Germinal center (tissue), 1 donor: ENCODE results near the gene HOXD8.

Experiments used
- DNase-seq: peaks from one replicate; pipeline ENCODE4 v3.0.0; 2012; ENCODE audit warnings: mixed read lengths, low spot score

The HOXD8 gene

GRCh38 chr2:176091329-176092258 lies 37.9 kb upstream of the HOXD8 start:
- no peak for DNase-seq

GRCh38 chr2:176092270-176093144 lies 37.0 kb upstream of the HOXD8 start, which contains the start of gene HOXD13:
Gene HOXD13 (plus strand): TSS chr2:176092721. CDS start chr2:176092891, 170 bp downstream.
- DNase-seq, result no peak

- no peak for DNase-seq
These were observed 36.2 kb upstream of the HOXD8 start for GRCh38 chr2:176093145-176093897.

GRCh38 chr2:176093898-176094249 lies 35.6 kb upstream of the HOXD8 start:
- no peak for DNase-seq

DNA sequence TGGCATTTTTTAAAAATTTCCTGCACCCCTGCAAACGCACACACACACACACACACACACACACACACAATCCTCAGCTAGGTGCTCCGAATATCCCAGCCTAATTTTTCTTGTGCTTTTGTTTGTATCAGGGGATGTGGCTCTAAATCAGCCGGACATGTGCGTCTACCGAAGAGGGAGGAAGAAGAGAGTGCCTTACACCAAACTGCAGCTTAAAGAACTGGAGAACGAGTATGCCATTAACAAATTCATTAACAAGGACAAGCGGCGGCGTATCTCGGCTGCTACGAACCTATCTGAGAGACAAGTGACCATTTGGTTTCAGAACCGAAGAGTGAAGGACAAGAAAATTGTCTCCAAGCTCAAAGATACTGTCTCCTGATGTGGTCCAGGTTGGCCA lies 35.2 kb upstream of the HOXD8 start:
- DNase-seq, result no peak

DNA sequence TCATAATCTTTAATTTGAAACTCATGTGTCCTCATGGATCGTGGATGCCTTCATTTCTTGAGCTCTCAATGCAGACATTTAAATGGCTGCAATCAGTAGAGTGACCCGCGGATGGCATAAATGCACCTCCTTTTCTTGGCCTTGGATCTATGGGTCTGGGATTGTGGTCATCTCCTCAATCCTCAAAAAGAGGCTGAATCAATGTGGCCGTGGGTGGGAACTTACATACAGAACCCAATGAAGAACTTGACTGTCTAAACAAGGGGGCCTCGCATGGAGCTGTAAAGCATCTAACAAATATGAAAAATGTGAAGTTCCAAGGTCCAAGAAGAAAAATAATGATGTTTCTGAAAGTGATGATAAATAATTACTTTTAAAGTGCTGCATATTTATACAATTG lies 34.1 kb upstream of the HOXD8 start:
- no peak for DNase-seq

DNA sequence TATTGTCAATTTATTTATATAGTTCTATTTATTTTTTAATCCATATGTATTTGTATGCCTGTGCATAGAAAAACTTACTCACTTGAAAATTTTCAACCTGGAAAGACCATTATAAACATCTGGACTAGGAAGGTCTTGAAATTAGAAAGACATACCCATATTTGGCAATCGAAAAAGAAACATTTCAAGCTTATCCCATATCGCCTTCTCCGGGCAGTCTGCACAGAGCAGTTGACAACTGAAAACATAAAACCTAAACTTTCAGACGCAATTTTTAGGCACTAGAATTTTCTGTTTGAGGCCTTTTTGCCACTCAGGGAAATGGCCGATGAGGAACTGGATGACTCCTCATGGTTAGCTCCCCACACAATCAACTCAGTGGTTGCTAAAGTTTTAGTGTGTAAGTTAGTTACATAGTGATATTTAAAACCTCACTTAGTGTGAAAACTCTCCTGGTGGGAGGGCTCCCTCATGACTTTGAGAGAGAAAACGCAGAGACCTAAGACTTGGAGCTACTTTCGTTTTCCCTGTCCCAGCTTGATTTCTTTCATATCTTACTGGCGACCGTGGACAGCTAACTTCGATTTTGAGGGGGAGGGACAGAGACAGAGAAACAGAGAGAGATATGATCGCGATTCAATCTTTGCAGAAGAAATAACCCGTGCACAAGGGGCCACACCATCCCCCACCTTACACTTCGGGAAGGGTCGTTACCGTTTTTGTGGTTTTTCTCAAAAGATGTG lies 33.1 kb upstream of the HOXD8 start:
- no peak for DNase-seq

DNA sequence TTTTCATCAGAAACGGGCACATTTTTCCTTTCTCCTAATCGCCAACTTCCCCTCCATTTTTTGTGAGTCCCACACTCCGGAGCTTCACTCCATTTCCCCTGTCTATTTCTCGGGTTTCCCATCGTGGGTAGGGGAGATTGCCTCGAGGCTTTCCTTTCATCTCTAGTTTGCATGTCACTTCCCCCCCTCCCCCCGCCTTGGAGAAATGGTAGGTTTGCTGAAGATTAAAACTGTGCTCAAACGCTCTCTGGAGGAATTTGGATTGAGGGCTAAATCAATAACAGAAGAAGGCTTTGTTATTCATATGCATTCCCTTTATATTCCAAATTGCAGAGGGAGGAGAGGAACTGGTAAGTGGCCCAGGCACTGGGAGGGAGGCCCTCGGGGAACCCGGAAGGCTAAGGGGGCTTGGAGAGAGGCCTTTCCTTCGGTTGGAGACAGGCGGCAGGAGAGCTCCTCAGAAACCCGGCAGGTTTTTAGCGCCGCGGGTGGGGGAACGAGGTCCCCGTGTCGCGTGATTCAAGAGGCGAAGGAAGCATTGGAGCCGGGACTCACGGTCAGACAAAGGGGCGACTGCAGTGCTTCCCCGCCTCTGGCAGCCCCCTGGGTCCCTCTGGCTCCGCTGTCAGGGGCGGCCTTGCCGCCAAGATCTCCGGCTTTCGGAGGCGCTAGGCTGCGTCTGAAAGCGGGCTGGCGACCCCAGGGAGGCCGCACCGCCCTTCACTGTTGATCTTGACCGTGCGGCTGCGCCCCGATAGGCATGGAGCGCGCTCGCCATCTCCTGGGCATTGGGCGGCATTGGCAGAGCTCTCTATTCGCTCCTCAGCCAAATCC lies 32.3 kb upstream of the HOXD8 start:
- DNase-seq, result peak; percentile 66

DNA sequence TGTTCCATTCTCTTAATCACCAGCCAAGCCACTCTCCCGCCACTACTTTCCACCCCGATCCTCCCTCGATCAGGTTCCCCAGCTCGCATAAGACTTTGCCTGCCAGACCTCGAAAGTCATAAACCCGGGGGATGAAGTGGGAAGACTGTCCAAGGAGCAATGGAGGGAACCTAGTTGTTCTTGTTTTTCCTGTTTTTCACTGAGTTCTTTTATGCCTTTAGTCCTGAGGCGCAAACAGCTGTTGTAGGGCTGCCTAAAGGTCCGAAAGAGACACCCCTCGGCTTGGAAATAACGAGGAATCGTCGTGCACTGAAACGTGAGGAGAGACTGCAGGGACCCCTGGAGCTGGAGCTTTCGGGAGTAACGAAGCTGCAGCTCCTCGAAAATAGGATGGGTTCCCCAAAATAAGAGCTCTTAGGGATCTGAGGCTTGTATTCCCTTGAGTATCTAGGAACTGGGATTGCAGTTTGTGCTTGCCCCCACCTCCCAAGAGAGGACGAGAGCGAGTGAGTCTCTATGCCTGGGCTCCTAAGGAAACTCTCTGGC lies 31.6 kb upstream of the HOXD8 start:
- DNase-seq, result no peak

- no peak for DNase-seq
These were observed 30.9 kb upstream of the HOXD8 start for GRCh38 chr2:176098366-176099158.

- no peak for DNase-seq
These were observed 30.3 kb upstream of the HOXD8 start for GRCh38 chr2:176099159-176099727.

GRCh38 chr2:176099728-176100546 lies 29.6 kb upstream of the HOXD8 start, which contains the start of gene HOXD12:
Gene HOXD12 (plus strand): TSS chr2:176099795. CDS start chr2:176099802, 7 bp downstream.
- no peak for DNase-seq

- no peak for DNase-seq
These were observed 28.9 kb upstream of the HOXD8 start for GRCh38 chr2:176100547-176101140.

DNA sequence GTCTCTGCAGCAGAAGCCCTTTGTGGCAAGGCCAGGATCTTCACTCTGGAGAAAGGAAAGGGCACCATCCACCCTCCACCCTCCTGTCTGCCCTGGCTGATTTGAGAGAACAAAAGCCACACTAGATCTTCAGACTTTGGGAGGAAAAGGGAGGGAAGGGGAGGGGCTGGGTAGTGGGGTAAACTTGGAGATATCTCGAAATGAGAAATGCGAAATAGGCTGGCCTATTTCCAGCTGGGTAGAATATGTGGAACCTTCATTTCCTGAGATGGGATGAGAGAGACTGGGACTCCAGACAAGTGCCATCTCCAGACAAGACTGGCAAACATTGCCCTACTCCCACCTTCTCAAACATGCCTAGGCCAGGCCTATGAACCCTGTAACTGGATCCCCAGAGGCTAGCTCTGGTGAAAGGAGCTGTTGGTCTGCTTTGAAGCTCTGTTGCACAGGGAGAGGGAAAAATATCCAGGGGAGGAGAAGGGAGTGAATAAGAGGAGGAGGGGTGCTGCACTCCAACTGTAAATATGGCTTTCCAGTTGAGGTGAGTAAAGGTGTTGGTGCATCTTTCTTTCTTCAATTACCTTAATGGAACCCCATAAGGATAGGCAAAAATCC lies 28.2 kb upstream of the HOXD8 start:
- DNase-seq, result no peak

DNA sequence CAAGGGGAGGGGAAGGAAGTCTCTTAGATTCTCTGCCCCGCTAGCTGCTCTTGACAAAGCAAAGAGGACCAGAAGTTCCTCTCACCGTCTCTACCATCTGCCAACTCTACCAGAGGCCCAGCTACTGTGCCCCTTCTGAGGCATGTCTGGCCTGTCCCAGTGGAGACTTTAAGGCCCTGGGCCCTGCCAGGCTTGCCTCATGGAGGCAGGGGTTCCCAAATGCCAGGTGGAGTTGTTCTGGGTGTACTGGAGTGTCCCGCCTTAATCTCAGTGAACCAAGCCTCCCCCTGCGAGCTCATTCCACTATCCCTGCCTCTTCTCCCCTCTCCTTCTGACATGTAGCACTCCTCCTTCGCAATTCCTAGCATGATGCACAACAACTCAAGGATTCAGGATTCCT lies 27.7 kb upstream of the HOXD8 start:
- DNase-seq, result no peak

DNA sequence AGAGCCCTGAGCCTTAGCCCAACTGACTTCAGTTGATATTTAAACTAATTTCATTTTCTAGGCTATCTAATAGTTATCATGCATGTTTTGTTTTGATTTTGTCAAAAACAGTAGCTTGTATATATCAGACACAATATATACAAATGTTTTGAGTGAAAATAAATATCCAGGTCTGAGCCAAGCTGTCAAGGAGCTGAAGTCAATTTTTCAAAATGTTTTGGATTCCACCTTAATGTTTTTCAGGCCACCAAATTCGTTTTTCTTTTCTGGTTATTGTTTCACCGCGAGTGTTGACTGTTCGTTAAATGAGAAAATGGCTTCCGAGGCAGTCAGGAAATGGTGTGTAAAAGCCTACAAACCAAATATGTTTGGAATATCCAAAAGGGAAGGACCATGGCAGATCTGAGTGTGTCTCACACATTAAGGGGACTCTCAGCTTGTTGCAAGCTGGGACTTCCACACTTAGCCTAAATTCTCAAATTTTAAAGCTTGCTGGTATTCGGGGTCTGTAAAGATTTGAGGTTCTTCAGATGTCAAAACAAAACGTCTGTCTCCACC lies 27.1 kb upstream of the HOXD8 start:
- DNase-seq, result no peak

DNA sequence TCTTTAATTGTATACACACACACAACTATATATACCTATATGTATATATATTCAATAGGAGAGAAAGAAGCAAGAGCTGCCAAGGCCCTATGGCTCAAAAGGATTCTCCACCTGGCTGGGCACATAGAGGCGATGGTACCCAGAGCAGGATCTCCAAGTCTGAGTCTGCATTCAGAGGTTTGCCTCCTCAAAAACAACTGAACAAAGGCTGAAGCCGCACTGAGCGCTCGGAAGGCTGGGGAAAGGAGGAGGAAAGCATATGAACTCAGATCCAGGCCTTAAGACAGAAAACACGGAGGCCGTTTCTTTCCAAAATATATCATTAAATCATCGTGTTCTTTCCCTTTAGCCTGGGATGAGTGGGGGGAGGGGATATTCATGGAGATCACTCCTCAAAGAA lies 26.3 kb upstream of the HOXD8 start:
- no peak for DNase-seq
